GM12891 (cell line): ENCODE data around the gene SRP19.

Experiments used
- POLR2A ChIP-seq: IDR thresholded peaks from 2 replicates; pipeline ENCODE4 v1.6.1; 2011; ENCODE audit warnings: low read depth, low read length, control low read depth
- POLR2AphosphoS5 ChIP-seq: IDR thresholded peaks from 2 replicates; pipeline ENCODE4 v1.6.1; 2011; ENCODE audit warnings: low read depth, low read length, control low read depth
- SPI1 ChIP-seq: IDR thresholded peaks from 2 replicates; pipeline ENCODE4 v1.6.1; 2011; ENCODE audit warnings: low read depth, low read length, control low read depth
- TAF1 ChIP-seq: IDR thresholded peaks from 2 replicates; pipeline ENCODE4 v1.6.1; 2011; ENCODE audit warnings: low read depth, low read length, control low read depth

GRCh38 chr5:112878760-112879159 lies 17.7 kb downstream of the SRP19 start:
- TF ChIP-seq TAF1 (no peak), POLR2AphosphoS5 (no peak), POLR2A (no peak), SPI1 (no peak)
